GM12892 (cell line): ENCODE results near the gene WNT2.

ENCODE experiments used
- POLR2A ChIP-seq: IDR thresholded peaks from 2 replicates; pipeline ENCODE4 v1.6.1; 2011; ENCODE audit warnings: low read depth, low read length, control low read depth
- POLR2AphosphoS5 ChIP-seq: IDR thresholded peaks from 2 replicates; pipeline ENCODE4 v1.6.1; 2011; ENCODE audit warnings: low read depth, low read length, control low read depth
- TAF1 ChIP-seq: IDR thresholded peaks from 2 replicates; pipeline ENCODE4 v1.6.1; 2011; ENCODE audit warnings: low read depth, mild to moderate bottlenecking, control low read depth, low read length, borderline replicate concordance

DNA sequence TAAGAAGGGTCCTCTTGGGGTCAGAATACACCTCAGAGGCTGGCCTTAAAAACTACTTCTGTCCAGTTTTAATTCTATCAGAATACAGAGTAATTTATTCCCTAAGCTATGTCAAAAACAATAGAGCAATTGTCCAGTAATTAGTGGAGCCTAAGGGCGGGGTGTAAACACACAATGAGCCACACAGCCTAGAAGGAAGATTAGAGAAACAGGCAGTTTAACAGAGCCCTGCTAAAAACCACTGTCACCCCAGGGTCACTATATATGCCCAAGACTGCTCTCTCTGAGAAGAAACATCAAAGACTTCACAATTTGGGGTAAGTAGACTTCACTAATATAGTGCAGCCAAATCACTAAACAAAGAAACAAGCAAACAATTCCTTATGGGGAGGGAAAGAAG is 27.2 kb upstream of the WNT2 start:
- TF ChIP-seq TAF1 = no peak
- no peak for TF ChIP-seq POLR2AphosphoS5
- TF ChIP-seq POLR2A = no peak
